GM12875 (cell line): ENCODE measurements around the gene ABCA2.

Source experiments
- H3K4me3 ChIP-seq: one replicate; pipeline ENCODE4 v1.5.1; 2011; ENCODE audit warnings: low read depth, low read length, control low read depth
- TF ChIP-seq, protein P1 (sequence below): IDR thresholded peaks from 2 replicates; pipeline ENCODE4 v1.5.1; 2011; ENCODE audit warnings: low read depth, mild to moderate bottlenecking, control low read depth, inconsistent platforms, low read length, moderate library complexity, borderline replicate concordance; ENCODE audit not compliant: insufficient read depth

The ABCA2 gene

DNA sequence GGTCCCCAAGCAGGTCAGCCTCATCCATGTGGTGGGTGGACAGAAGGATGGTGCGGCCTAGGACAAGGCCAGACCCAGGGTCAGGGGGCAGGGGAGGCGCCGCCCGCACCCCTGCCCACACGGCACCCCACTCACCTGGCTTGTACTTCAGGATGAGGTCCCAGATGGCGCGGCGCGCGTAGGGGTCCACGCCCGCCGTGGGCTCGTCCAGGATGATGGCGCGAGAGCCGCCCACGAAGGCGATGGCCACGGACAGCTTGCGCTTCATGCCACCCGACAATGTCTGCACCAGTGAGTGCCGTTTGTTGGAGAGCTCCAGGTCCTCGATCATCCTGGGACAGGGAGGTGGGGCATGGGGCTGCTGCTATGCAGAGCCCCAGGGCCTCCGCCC lies 12.5 kb downstream of the ABCA2 start:
- TF ChIP-seq, protein P1, sequence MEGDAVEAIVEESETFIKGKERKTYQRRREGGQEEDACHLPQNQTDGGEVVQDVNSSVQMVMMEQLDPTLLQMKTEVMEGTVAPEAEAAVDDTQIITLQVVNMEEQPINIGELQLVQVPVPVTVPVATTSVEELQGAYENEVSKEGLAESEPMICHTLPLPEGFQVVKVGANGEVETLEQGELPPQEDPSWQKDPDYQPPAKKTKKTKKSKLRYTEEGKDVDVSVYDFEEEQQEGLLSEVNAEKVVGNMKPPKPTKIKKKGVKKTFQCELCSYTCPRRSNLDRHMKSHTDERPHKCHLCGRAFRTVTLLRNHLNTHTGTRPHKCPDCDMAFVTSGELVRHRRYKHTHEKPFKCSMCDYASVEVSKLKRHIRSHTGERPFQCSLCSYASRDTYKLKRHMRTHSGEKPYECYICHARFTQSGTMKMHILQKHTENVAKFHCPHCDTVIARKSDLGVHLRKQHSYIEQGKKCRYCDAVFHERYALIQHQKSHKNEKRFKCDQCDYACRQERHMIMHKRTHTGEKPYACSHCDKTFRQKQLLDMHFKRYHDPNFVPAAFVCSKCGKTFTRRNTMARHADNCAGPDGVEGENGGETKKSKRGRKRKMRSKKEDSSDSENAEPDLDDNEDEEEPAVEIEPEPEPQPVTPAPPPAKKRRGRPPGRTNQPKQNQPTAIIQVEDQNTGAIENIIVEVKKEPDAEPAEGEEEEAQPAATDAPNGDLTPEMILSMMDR = no peak
- H3K4me3 ChIP-seq = no peak overlapping the region

GRCh38 chr9:137014776-137015539 lies 13.1 kb downstream of the ABCA2 start:
- no peak overlapping the region for H3K4me3 ChIP-seq
- TF ChIP-seq, protein P1 = no peak

GRCh38 chr9:137014166-137014565 lies 13.9 kb downstream of the ABCA2 start:
- TF ChIP-seq, protein P1 = no peak
- H3K4me3 ChIP-seq = no peak overlapping the region

DNA sequence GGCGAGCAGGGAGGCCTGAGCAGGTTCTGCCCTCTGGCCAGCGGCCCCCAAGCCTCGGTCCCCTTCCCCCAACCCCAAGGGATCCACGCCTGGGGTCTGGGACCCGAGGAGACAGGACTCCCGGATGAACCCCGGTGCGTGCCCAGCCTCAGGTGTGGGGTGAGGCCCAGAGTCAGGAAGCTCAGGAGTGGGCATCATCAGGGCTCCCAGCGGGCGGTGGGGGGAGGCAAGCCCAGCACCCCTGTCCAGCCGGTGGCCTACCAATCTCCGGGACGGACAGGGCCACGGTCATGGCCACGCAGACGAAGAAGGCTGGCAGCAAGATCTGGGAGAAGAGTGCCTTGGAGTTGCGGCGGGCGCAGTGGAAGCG lies 14.5 kb downstream of the ABCA2 start:
- TF ChIP-seq, protein P1 = no peak
- H3K4me3 ChIP-seq = no peak overlapping the region

- TF ChIP-seq, protein P1 = no peak
Observed at GRCh38 chr9:137012694-137013570, 15.1 kb downstream of the ABCA2 start.

GRCh38 chr9:137011907-137012675 lies 15.9 kb downstream of the ABCA2 start:
- no peak overlapping the region for H3K4me3 ChIP-seq
- TF ChIP-seq, protein P1 = no peak

More at GRCh38 chr9:137012694-137013570, 15.1 kb downstream of the ABCA2 start:
- no peak overlapping the region for H3K4me3 ChIP-seq
